ENCODE results near the gene OR4D10. TPM values are rescaled to one million over a fixed set of nuclear protein-coding genes. Genes with fewer than 3 reads are reported as not detected.
"Not testable (repeated sequence)": the region's sequence is repeated elsewhere in the genome, so short reads cannot be mapped to it uniquely, and the experiment has no call there.

The OR4D10 gene
- total and polyA plus RNA-seq, 2 experiments from 2014 or later: not detected

DNA sequence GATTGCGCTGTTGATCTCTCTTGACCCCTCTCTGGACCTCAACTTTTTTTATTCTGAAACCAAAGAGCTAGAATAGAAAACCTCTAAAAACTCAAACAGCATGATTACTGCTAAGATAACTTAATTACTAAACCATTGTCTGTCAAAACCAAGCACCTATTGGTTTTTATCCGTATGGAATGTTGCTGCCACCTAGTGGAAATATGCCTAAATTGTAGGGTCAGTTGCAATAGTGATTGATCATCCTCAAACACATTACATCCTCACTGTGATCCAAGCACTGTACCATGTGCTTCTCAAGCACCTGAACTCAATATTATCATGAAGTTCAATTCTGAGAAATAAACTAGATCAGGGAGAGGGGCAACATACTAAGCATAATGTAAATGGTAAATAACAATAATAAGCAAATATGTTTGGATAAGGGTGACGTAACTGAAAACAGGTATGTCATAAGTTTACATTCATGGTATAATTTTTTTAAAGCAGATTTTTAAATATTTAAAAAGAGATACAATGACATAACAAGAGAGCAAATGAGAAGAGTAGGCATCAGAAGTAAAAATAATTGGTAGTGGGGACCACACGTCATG is 43.1 kb upstream of the OR4D10 start:
- WGBS, 2 experiments (ENCODE audit: low coverage in 1 of 2, low lambda C conversion rate in 2 of 2, missing lambda C conversion rate in 2 of 2): 70 to 74% methylated on average over 4 of the region's 4 CpGs
- TF ChIP-seq EZH2phosphoT487 (IDR thresholded peaks at IDR 0.05; ENCODE audit: insufficient read depth, low read depth) (no peak), EZH2 (IDR thresholded peaks at IDR 0.05; ENCODE audit: insufficient read depth, poor library complexity, severe bottlenecking) (no peak)
- in situ Hi-C loops (cut with MboI): no loop called here

DNA sequence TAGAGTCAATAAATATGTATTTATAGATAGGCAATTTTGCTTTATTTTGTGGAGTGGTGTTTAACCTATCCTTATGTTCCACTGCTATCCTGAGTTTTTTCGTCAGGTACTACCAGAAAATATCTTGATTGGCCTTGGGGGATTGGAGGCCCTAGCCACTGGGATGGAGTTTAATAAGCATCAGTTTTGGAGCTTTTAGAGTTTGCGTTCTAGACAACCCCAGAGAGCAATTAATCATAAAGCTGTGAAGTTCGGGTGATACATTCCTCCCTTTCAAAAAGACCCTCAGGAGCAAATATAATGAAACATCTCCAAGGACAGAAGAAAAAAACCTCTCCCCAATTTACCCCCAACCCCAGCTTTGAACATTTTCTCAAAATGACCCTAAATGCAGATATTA is 36.9 kb upstream of the OR4D10 start, which contains the start of gene OR5A1:
Gene OR5A1 (plus strand): TSS at position 301 of the 400 bp plus-strand sequence. CDS start 6,700 bp downstream, outside the sequence.
- DNase-seq: no peak
- Histone ChIP-seq H3K9me2 (ENCODE audit: insufficient read depth) (no peaks in the 10 kb centered on the region), H3K27ac (no peak within 1 kb of the TSS), H3K9ac (no peak within 1 kb of the TSS), H3K27me3 (replicated peaks; ENCODE audit: insufficient read depth) (0 out of 2 replicates have a peak, but pooled peaks cover 17% of the 10 kb centered on the region), H3K36me3 (ENCODE audit: low read depth) (no peaks in the 10 kb centered on the region), H3F3A (ENCODE audit: insufficient read depth) (no peaks in the 10 kb centered on the region), H3K4me2 (ENCODE audit: unreplicated experiment) (no peak within 1 kb of the TSS), H3K79me2 (ENCODE audit: insufficient read depth) (no peaks in the 10 kb centered on the region), H3K9me3 (ENCODE audit: low read depth) (no peaks in the 10 kb centered on the region), H3K4me1 (ENCODE audit: insufficient read depth) (no peaks in the 10 kb centered on the region), H4K20me1 (ENCODE audit: insufficient read depth) (no peaks in the 10 kb centered on the region), H3K4me3 (no peak within 1 kb of the TSS), H2AFZ (no peak within 1 kb of the TSS)
- TF ChIP-seq EZH2 (IDR thresholded peaks at IDR 0.05; ENCODE audit: insufficient read depth, poor library complexity, severe bottlenecking): no peak
- TF ChIP-seq EZH2phosphoT487 (IDR thresholded peaks at IDR 0.05; ENCODE audit: insufficient read depth, low read depth): no peak
- in situ Hi-C loops (cut with MboI): no loop called here
- 29 to 40% methylated on average over 3 of the region's 3 CpGs for WGBS, 2 experiments (ENCODE audit: low coverage in 1 of 2, low lambda C conversion rate in 2 of 2, missing lambda C conversion rate in 2 of 2)

More for the DNA sequence above, 43.1 kb upstream of the OR4D10 start:
- Histone ChIP-seq H3K4me1 (ENCODE audit: insufficient read depth) (no peaks in the 10 kb centered on the region), H3K4me2 (ENCODE audit: unreplicated experiment) (no peak overlapping the region), H3K27me3 (replicated peaks; ENCODE audit: insufficient read depth) (peaks cover 12% of the 10 kb centered on the region; the same call in 1 of the 2 replicates), H3K9me3 (ENCODE audit: low read depth) (no peaks in the 10 kb centered on the region), H3K36me3 (ENCODE audit: low read depth) (no peaks in the 10 kb centered on the region), H4K20me1 (ENCODE audit: insufficient read depth) (no peaks in the 10 kb centered on the region), H3K9me2 (ENCODE audit: insufficient read depth) (no peaks in the 10 kb centered on the region), H2AFZ (no peak overlapping the region), H3F3A (ENCODE audit: insufficient read depth) (no peaks in the 10 kb centered on the region), H3K27ac (no peak overlapping the region), H3K4me3 (no peak overlapping the region), H3K9ac (no peak overlapping the region), H3K79me2 (ENCODE audit: insufficient read depth) (no peaks in the 10 kb centered on the region)
- peak; percentile 48 for DNase-seq

DNA sequence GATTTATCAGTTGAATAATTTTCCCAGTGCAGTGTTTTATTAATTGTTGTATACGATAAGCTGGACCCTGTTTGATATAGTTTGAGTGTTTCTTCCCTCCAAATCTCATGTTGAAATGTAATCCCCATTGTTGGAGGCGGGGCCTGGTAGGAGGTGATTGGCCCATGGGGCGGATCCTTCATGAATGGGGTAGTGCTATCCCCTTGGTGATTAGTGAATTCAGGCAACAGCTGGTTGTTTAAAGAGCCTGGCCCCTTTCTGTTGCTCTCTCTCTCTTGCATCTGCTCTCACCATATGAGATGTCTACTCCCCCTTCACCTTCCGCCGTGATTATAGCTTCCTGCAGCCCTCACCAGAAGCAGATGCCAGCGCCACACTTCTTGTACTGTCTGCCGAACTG is 35.3 kb upstream of the OR4D10 start:
- Histone ChIP-seq H3K9ac (no peak overlapping the region), H3K9me2 (ENCODE audit: insufficient read depth) (no peaks in the 10 kb centered on the region), H4K20me1 (ENCODE audit: insufficient read depth) (no peaks in the 10 kb centered on the region), H3K27ac (no peak overlapping the region), H3K4me2 (ENCODE audit: unreplicated experiment) (no peak overlapping the region), H3K36me3 (ENCODE audit: low read depth) (no peaks in the 10 kb centered on the region), H3K9me3 (ENCODE audit: low read depth) (no peaks in the 10 kb centered on the region), H3K4me1 (ENCODE audit: insufficient read depth) (no peaks in the 10 kb centered on the region), H3F3A (ENCODE audit: insufficient read depth) (no peaks in the 10 kb centered on the region), H3K4me3 (no peak overlapping the region), H3K27me3 (replicated peaks; ENCODE audit: insufficient read depth) (0 out of 2 replicates have a peak, but pooled peaks cover 14% of the 10 kb centered on the region), H2AFZ (no peak overlapping the region), H3K79me2 (ENCODE audit: insufficient read depth) (no peaks in the 10 kb centered on the region)
- DNase-seq: no peak
- WGBS, 2 experiments (ENCODE audit: low coverage in 1 of 2, low lambda C conversion rate in 2 of 2, missing lambda C conversion rate in 2 of 2): 49 to 50% methylated on average over 7 of the region's 7 CpGs
- TF ChIP-seq EZH2 (IDR thresholded peaks at IDR 0.05; ENCODE audit: insufficient read depth, poor library complexity, severe bottlenecking) (no peak), EZH2phosphoT487 (IDR thresholded peaks at IDR 0.05; ENCODE audit: insufficient read depth, low read depth) (no peak)
- in situ Hi-C loops (cut with MboI): no loop called here

DNA sequence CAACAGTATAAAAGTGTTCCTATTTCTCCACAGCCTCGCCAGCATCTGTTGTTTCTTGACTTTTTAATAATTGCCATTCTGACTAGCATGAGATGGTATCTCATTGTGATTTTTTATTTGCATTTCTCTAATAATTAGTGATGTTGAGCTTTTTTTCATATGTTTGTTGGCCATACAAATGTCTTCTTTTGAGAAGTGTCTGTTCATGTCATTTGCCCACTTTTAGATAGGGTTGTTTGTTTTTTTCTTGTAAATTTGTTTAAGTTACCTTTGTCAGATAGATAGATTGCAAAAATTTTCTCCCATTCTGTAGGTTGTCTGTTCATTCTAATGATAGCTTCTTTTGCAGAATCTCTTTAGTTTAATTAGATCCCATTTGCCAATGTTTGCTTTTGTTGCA is 27.5 kb upstream of the OR4D10 start:
- in situ Hi-C loops (cut with MboI); H3K9me2 ChIP-seq (ENCODE audit: insufficient read depth): not testable (repeated sequence)

More for the DNA sequence above, 27.5 kb upstream of the OR4D10 start:
- not testable (repeated sequence) for H3K79me2 ChIP-seq (ENCODE audit: insufficient read depth); H3K4me3 ChIP-seq; H2AFZ ChIP-seq; H3K9ac ChIP-seq; H3K4me2 ChIP-seq (ENCODE audit: unreplicated experiment); H3K4me1 ChIP-seq (ENCODE audit: insufficient read depth); H4K20me1 ChIP-seq (ENCODE audit: insufficient read depth); H3K36me3 ChIP-seq (ENCODE audit: low read depth); H3K9me3 ChIP-seq (ENCODE audit: low read depth); H3K27ac ChIP-seq; DNase-seq; H3K27me3 ChIP-seq (replicated peaks; ENCODE audit: insufficient read depth); H3F3A ChIP-seq (ENCODE audit: insufficient read depth)
- 6% methylated on average over 1 of the region's 1 CpG for WGBS, 2 experiments (ENCODE audit: low coverage in 1 of 2, low lambda C conversion rate in 2 of 2, missing lambda C conversion rate in 2 of 2)

Measured in GM23248 (cell line).